NT2/D1 (cell line): ENCODE results near the gene GPSM1.

Source experiments
- DNase-seq: peaks from one replicate; pipeline ENCODE4 v3.0.0-alpha.2; 2011; ENCODE audit warnings: low read depth, low spot score
- H3K27me3 ChIP-seq: 2 replicates; pipeline ENCODE4 v1.6.0; 2011; ENCODE audit warnings: mild to moderate bottlenecking; ENCODE audit not compliant: insufficient read length, insufficient read depth
- H3K36me3 ChIP-seq: 2 replicates; pipeline ENCODE4 v1.6.1; 2011; ENCODE audit warnings: mild to moderate bottlenecking, low read length, mixed read lengths; ENCODE audit not compliant: insufficient read depth, insufficient read length
- H3K4me1 ChIP-seq: 2 replicates; pipeline ENCODE4 v1.5.1; 2011; ENCODE audit not compliant: insufficient read depth, insufficient read length
- H3K4me3 ChIP-seq: 2 replicates; pipeline ENCODE4 v1.5.1; 2011; ENCODE audit warnings: low read depth; ENCODE audit not compliant: insufficient read length
- H3K9ac ChIP-seq: 2 replicates; pipeline ENCODE4 v1.6.0; 2011; ENCODE audit warnings: low read depth; ENCODE audit not compliant: insufficient read length
- H3K9me3 ChIP-seq: 2 replicates; pipeline ENCODE4 v1.5.1; 2011; ENCODE audit warnings: mild to moderate bottlenecking, low read length; ENCODE audit not compliant: insufficient read depth
- SUZ12 ChIP-seq: IDR thresholded peaks from 2 replicates; pipeline ENCODE4 v1.6.1; 2011; ENCODE audit not compliant: insufficient read length, insufficient read depth; ENCODE audit errors: extremely low read depth
- YY1 ChIP-seq: IDR thresholded peaks from 2 replicates; pipeline ENCODE4 v1.6.1; 2011; ENCODE audit not compliant: insufficient read length, insufficient read depth
- ZNF274 ChIP-seq: IDR thresholded peaks from 2 replicates; pipeline ENCODE4 v1.6.1; 2011; ENCODE audit warnings: mild to moderate bottlenecking, low read depth, low read length

GPSM1 gene

DNA sequence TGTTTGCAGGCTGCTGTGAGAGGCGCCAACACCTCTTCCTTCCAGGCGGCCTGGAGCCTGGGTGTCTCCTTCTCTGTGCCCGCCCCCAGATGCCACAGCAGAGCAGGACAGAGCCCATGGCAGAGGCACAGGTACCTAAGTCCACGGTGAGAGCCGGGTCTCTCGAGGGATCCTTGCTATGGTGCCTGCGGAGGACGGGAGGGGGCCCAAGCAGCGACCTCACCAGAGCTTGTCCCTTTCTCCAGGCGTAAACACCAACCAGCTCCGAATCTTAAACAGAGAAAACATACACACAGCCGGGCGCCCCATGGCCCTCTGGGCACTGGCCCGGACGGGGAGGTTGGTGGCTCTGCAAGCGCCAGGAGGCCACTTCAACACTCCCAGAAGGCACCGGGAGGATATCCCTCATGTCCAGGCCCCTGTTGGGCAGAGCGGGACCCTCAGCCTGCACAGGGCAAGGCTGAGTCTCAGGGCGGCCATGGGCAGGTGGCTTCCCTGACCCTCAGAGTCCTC lies 35.3 kb upstream of the GPSM1 start:
- Histone ChIP-seq H3K4me1 (peaks cover 5% of the 10 kb centered on the region), H3K9me3 (peaks cover 10% of the 10 kb centered on the region; the same call in 1 of the 2 replicates), H3K36me3 (no peaks in the 10 kb centered on the region), H3K9ac (no peak overlapping the region), H3K4me3 (no peak overlapping the region), H3K27me3 (no peaks in the 10 kb centered on the region)
- DNase-seq = no peak
- TF ChIP-seq ZNF274 = no peak
- no peak for TF ChIP-seq YY1
- no peak for TF ChIP-seq SUZ12

DNA sequence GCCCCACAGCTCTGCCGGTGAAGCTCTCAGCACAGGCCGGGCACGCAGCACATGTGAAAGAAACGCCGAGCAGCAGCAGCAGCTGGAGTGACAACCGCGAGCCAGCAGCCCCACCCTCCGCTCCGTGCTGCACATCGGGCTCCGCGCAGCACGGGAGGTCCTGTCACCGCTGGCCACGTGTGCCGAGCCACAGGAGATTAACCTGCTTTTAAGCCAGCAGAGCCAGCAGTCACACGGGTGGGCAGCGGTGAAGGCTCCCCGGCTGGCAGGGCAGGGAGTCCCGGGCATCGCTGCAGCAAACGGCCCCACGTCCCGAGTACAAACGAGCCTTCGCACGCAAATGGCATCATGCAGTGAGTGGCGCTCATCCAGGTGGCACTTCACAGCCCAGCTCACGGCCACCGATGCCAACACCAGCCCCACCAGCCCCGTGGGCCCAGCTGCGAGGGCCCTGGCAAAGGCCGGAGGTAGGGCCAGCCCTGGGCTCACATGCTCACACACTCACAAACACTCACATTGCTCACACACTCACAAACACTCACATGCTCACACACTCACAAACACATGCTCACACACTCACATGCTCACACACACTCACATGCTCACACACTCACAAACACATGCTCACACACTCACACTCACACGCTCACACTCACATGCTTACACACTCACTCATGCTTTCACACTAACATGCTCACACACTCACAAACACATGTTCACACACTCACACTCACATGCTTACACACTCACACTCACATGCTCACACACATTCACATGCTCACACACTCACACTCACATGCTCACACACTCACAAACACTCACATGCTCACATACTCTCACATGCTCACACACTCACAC lies 34.5 kb upstream of the GPSM1 start:
- peaks cover 11% of the 10 kb centered on the region for H3K4me1 ChIP-seq
- H3K4me3 ChIP-seq = no peak overlapping the region
- TF ChIP-seq SUZ12 = no peak
- no peak for TF ChIP-seq YY1
- no peak for TF ChIP-seq ZNF274
- no peaks in the 10 kb centered on the region for H3K27me3 ChIP-seq
- DNase-seq = no peak
- H3K9ac ChIP-seq = no peak overlapping the region
- no peaks in the 10 kb centered on the region for H3K36me3 ChIP-seq
- peaks cover 10% of the 10 kb centered on the region; the same call in 1 of the 2 replicates for H3K9me3 ChIP-seq

DNA sequence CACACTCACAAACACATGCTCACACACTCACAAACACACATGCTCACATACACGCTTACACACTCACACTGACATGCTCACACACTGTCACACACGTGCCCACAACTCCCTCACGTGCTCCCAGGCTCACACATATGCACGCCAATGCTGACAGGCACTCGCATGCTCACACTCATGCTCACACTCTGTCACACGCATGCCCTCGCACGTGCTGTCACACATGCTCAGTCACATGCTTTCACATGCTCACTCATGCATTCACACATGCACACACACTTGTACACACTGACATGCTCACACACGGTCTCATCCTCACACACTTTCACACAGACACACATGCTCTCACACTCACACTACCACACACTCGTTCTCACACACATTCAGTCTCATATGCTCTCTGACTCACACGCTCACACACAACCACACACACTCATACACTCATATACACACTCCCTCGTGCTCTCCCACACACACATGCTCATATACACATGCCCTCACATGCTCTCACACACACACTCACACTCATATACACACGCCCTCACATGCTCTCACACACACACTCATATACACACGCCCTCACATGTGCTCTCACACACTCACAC lies 33.8 kb upstream of the GPSM1 start:
- H3K4me1 ChIP-seq = peaks cover 15% of the 10 kb centered on the region
- no peaks in the 10 kb centered on the region for H3K27me3 ChIP-seq
- H3K9me3 ChIP-seq = peaks cover 10% of the 10 kb centered on the region; the same call in 1 of the 2 replicates
- DNase-seq = no peak
- TF ChIP-seq ZNF274 (no peak), SUZ12 (no peak)
- H3K9ac ChIP-seq = no peak overlapping the region
- no peaks in the 10 kb centered on the region for H3K36me3 ChIP-seq
- H3K4me3 ChIP-seq = no peak overlapping the region

DNA sequence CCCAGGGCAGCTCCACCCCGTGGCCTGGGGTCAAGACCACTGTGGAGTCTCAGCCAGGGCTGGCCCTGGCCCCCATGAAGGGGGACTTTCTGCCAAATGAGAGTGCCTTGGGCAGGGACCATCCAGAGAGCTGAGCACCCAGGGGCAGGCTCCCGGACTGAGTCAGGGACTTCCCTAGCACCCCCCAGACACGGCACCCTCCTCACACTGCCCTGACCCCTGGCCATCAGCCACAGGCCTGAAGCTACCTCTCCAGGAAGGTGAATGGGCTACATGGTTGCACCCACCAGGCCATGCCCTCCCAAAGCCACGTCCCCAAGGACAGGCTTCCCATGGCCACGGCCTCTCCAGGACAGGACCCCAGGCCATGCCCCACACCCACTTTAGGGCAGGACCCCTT lies 32.9 kb upstream of the GPSM1 start:
- TF ChIP-seq ZNF274 = no peak
- TF ChIP-seq YY1 = no peak
- no peaks in the 10 kb centered on the region for H3K27me3 ChIP-seq
- H3K9ac ChIP-seq = no peak overlapping the region
- H3K9me3 ChIP-seq = peaks cover 10% of the 10 kb centered on the region; the same call in 1 of the 2 replicates
- H3K36me3 ChIP-seq = no peaks in the 10 kb centered on the region
- no peak overlapping the region for H3K4me3 ChIP-seq
- H3K4me1 ChIP-seq = peaks cover 22% of the 10 kb centered on the region
- DNase-seq = no peak

DNA sequence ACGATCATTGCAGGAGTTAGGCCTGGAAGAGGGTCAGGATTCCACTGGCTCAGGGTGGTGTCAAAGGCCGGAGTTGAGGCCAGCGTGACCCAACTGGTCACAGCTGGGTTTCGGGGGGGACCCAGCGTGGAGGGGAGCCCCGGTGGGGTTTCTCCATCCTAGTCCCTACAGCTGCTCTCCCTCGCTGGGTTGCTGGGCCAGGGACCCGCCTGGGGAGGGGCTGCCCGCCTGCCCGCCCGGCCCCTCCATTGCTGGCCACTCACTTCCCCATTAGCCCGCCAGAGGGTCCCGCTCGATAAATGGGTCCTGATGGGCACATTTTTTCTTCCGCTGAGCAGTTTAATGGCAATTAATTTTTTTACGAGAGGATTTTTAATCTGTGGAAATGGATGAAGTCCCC lies 32.3 kb upstream of the GPSM1 start:
- no peak for DNase-seq
- peaks cover 21% of the 10 kb centered on the region for H3K4me1 ChIP-seq
- TF ChIP-seq YY1 (no peak), ZNF274 (no peak)
- H3K36me3 ChIP-seq = no peaks in the 10 kb centered on the region
- peaks cover 10% of the 10 kb centered on the region; the same call in 1 of the 2 replicates for H3K9me3 ChIP-seq
- no peak overlapping the region for H3K9ac ChIP-seq
- no peaks in the 10 kb centered on the region for H3K27me3 ChIP-seq
- H3K4me3 ChIP-seq = no peak overlapping the region

DNA sequence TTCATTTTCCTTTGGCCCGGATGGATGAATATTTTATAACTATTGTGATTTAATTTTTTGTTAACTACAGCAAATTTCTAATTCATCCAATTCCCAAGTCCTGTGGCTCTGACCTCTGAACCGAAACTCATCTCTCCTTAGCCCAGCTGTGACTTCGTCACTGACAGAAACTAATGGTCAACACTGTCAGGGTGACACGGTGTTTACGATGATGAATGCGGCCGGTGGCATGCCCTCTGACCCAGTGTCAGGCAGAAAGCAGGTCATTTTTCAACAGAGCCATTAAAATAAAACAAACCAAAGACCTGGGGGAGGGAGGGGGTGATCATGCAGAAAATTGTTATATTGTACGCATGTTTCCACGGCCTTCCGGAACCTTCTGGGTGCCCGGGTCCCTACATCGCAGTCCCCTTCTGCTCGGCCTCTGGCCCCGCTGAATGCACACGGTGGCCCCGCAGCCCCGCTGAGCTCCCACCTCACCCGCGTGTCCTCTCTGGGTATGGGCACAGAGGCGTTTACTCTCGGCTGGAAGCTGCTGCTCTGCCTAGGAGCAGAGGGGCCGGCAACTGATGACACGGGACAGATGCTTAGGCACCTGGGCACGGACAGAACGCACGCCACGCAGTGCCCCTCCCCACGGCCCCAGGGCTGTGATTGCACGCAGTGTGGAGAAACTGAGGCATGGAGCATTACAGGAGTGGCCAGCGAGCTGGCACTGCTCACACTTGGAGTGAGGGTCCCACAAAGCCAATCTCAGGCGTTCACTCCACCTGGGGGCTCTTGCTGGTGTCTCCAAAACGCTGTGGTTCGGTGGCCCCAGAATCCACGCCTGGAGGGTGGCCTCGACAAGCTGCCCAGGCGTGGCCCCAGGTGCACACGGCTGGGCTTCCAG lies 31.6 kb upstream of the GPSM1 start:
- H3K27me3 ChIP-seq = no peaks in the 10 kb centered on the region
- TF ChIP-seq ZNF274 (no peak), YY1 (no peak), SUZ12 (no peak)
- H3K4me1 ChIP-seq = peaks cover 18% of the 10 kb centered on the region
- H3K9ac ChIP-seq = no peak overlapping the region
- H3K4me3 ChIP-seq = no peak overlapping the region
- DNase-seq = no peak
- H3K9me3 ChIP-seq = peaks cover 10% of the 10 kb centered on the region; the same call in 1 of the 2 replicates
- no peaks in the 10 kb centered on the region for H3K36me3 ChIP-seq

DNA sequence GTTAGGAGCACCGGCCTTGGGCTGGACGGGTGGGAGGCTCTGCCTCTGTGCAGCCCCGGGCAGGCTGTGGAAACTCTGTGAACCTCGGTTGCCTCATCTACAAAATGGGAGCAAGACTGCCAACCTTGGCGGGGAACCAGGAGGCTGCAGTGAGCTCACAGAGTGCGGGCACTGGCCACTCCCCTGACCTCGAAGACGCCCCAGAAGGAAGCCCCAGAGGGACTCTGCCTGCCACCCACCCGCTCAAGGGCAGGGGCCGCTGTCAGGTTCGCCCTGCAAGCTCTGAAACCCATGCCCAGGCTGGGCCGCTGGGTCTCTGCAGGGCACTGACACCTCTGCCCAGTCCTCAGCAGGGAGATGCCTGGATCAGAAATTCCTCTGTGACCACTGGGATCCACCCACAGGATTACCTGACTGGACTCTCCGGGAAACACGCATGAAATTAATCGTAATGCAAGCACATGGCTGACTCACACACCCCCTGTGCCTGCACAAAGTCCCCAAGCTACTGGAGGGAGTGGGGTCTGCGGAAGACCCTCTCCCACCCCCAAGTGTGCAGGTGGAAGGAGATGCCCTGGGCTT lies 30.8 kb upstream of the GPSM1 start:
- Histone ChIP-seq H3K9me3 (peaks cover 10% of the 10 kb centered on the region; the same call in 1 of the 2 replicates), H3K27me3 (no peaks in the 10 kb centered on the region), H3K9ac (no peak overlapping the region), H3K4me3 (no peak overlapping the region), H3K4me1 (peaks cover 18% of the 10 kb centered on the region), H3K36me3 (no peaks in the 10 kb centered on the region)
- DNase-seq = no peak
- TF ChIP-seq SUZ12 (no peak), YY1 (no peak), ZNF274 (no peak)
